ENCODE measurements around the gene ZNF804A. TPM values are rescaled to one million over a fixed set of nuclear protein-coding genes. Genes with fewer than 3 reads are reported as not detected.

The ZNF804A gene
- total and polyA plus RNA-seq, 8 donors: 0.03 to 3.7 (median 0.33) TPM; not detected in 2

- Histone ChIP-seq H3K27ac (no peak overlapping the region), H3K4me3 (no peak overlapping the region), H3K9me3 (no peaks in the 10 kb centered on the region), H3K36me3 (no peaks in the 10 kb centered on the region), H3K27me3 (no peaks in the 10 kb centered on the region), H3K4me1 (no peaks in the 10 kb centered on the region)
- intact Hi-C loops (cut with DNase I; ENCODE audit: low total_unique reads): no loop called here
- TF ChIP-seq POLR2A (IDR thresholded peaks at IDR 0.05) (no peak), CTCF (IDR thresholded peaks at IDR 0.05) (no peak), EP300 (IDR thresholded peaks at IDR 0.05) (no peak), POLR2AphosphoS5 (IDR thresholded peaks at IDR 0.05) (no peak)
- no peak for DNase-seq
- 72 to 85% (median 80%) methylated on average over 5 of the region's 5 CpGs for WGBS, 5 donors
Observed at GRCh38 chr2:184938221-184938985, 340.1 kb downstream of the ZNF804A start.

- Histone ChIP-seq H3K27ac (no peak overlapping the region), H3K9me3 (no peaks in the 10 kb centered on the region), H3K27me3 (no peaks in the 10 kb centered on the region), H3K4me1 (no peaks in the 10 kb centered on the region), H3K4me3 (no peak overlapping the region), H3K36me3 (no peaks in the 10 kb centered on the region)
- DNase-seq: no peak
- no peak for TF ChIP-seq POLR2AphosphoS5 (IDR thresholded peaks at IDR 0.05)
- TF ChIP-seq CTCF (IDR thresholded peaks at IDR 0.05): no peak
- no peak for TF ChIP-seq POLR2A (IDR thresholded peaks at IDR 0.05)
- TF ChIP-seq EP300 (IDR thresholded peaks at IDR 0.05): no peak
- WGBS, 5 donors: 42 to 65% (median 60%) methylated on average over 4 of the region's 4 CpGs
- intact Hi-C loops (cut with DNase I; ENCODE audit: low total_unique reads): no loop called here
Observed at GRCh38 chr2:184945326-184945725, 347.0 kb downstream of the ZNF804A start.

- TF ChIP-seq POLR2AphosphoS5 (IDR thresholded peaks at IDR 0.05): no peak
- TF ChIP-seq CTCF (IDR thresholded peaks at IDR 0.05): no peak
- no peak for TF ChIP-seq POLR2A (IDR thresholded peaks at IDR 0.05)
- TF ChIP-seq EP300 (IDR thresholded peaks at IDR 0.05): no peak
- intact Hi-C loops (cut with DNase I; ENCODE audit: low total_unique reads): no loop called here
- DNase-seq: no peak
- no peak overlapping the region for H3K4me3 ChIP-seq
- no peak overlapping the region for H3K27ac ChIP-seq
- H3K27me3 ChIP-seq: no peaks in the 10 kb centered on the region
- peaks cover 0 to under 1% (median 0%) of the 10 kb centered on the region in 4 donors for H3K9me3 ChIP-seq
- H3K4me1 ChIP-seq: no peaks in the 10 kb centered on the region
- H3K36me3 ChIP-seq: no peaks in the 10 kb centered on the region
Observed at GRCh38 chr2:184945824-184946223, 347.5 kb downstream of the ZNF804A start.

- WGBS, 5 donors: 86 to 93% (median 92%) methylated on average over 3 of the region's 3 CpGs
- H3K4me3 ChIP-seq: no peak overlapping the region
- TF ChIP-seq CTCF (IDR thresholded peaks at IDR 0.05) (no peak), POLR2A (IDR thresholded peaks at IDR 0.05) (no peak), POLR2AphosphoS5 (IDR thresholded peaks at IDR 0.05) (no peak), EP300 (IDR thresholded peaks at IDR 0.05) (no peak)
- H3K36me3 ChIP-seq: no peaks in the 10 kb centered on the region
- H3K27ac ChIP-seq: no peak overlapping the region
- peaks cover 0 to 3% (median 0%) of the 10 kb centered on the region in 4 donors for H3K9me3 ChIP-seq
- H3K4me1 ChIP-seq: no peaks in the 10 kb centered on the region
- H3K27me3 ChIP-seq: no peaks in the 10 kb centered on the region
- DNase-seq: no peak
- intact Hi-C loops (cut with DNase I; ENCODE audit: low total_unique reads): no loop called here
Observed at GRCh38 chr2:184956856-184957255, 358.5 kb downstream of the ZNF804A start.
